Fibroblast of lung (primary cell): ENCODE measurements around the gene FAM210A.

Source experiments
- CTCF ChIP-seq, 2 donors: IDR thresholded peaks in 1 of 2; conservative IDR thresholded peaks in 1 of 2; 1 replicate in 1 of 2; 2 replicates in 1 of 2; pipeline ENCODE4 v1.5.1; 2011 to 2012; ENCODE audit warnings: low read length in 2 of 2, control low read depth in 1 of 2, inconsistent platforms in 1 of 2, low read depth in 1 of 2, mild to moderate bottlenecking in 1 of 2
- EZH2 ChIP-seq: IDR thresholded peaks from 2 replicates; pipeline ENCODE4 v1.5.1; 2012; ENCODE audit warnings: low read length, control low read depth, mild to moderate bottlenecking; ENCODE audit errors: missing control alignments

- TF ChIP-seq CTCF (conservative IDR thresholded peaks at IDR 0.05 in 1 of 2, IDR thresholded peaks at IDR 0.05 in 1 of 2; ENCODE audit: low read depth in 1 of 2, low read length in 2 of 2) (no peak), EZH2 (no peak)
These were observed 22.5 kb downstream of the FAM210A start for GRCh38 chr18:13703899-13704298.
